ENCODE data around the gene ZMAT5.

ZMAT5 gene

DNA sequence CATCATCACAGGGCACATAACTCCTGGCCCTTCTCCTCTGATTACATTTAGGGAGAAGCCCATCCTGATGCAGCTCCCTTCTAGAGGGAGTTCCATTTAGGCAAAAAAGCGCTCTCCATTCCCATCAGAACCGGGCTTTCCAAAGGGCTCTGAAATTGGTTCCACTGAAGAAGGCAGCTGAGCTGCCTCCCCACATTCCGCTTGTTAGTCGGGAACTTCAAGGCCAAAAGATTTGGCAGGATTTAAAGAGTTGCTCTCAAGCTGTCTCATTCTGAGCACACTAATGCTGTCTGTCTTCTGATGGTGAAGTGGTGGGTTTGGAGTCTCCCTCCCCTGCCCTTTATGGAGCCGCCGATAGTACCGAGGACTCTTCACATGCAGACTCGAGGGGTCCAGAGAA, 73.6 kb downstream of the ZMAT5 start:
- no peak for TF ChIP-seq ZNF626 (tag by site-specific recombination; IDR thresholded peaks at IDR 0.05)
- TF ChIP-seq ZNF544 (tag by site-specific recombination; IDR thresholded peaks at IDR 0.05) = no peak
- TF ChIP-seq ZNF521 (tag by site-specific recombination; IDR thresholded peaks at IDR 0.05) = no peak
- TF ChIP-seq ZNF776 (tag by site-specific recombination; IDR thresholded peaks at IDR 0.05; ENCODE audit: borderline replicate concordance) = no peak
- no peak for TF ChIP-seq ZNF843 (tag by site-specific recombination; IDR thresholded peaks at IDR 0.05)
- no peak for TF ChIP-seq ZNF2 (tag by site-specific recombination; IDR thresholded peaks at IDR 0.05)
- TF ChIP-seq ZNF280C (tag by site-specific recombination; IDR thresholded peaks at IDR 0.05) = no peak
- TF ChIP-seq GLI4 (tag by site-specific recombination; IDR thresholded peaks at IDR 0.05) = no peak
- TF ChIP-seq BCL11B (tag by site-specific recombination; IDR thresholded peaks at IDR 0.05; ENCODE audit: low read depth) = no peak
- no peak for TF ChIP-seq YY2 (tag by site-specific recombination; IDR thresholded peaks at IDR 0.05)
- no peak for TF ChIP-seq ZNF600 (tag by site-specific recombination; IDR thresholded peaks at IDR 0.05)
- TF ChIP-seq ZNF121 (tag by site-specific recombination; IDR thresholded peaks at IDR 0.05) = no peak
- ChIA-PET CTCF (interaction anchor here (0.7 to 2.4 kb wide), 3 partner anchors 67 to 395 kb away, joined by 3 to 9 read pairs (median 7); no protein-coding TSS in a partner anchor), POLR2A (no interaction called here)
- no peaks in the 10 kb centered on the region for H3K9me3 ChIP-seq (ENCODE audit: control insufficient read depth, insufficient read depth, low read depth, low read length)
- H3K27ac ChIP-seq (ENCODE audit: extremely low read depth, low read depth, low read length) = no peak overlapping the region
- peaks cover 0 to 63% of the 10 kb centered on the region in 2 experiments; a peak in 2 of 3 replicates for H3K36me3 ChIP-seq (ENCODE audit: control insufficient read depth in 2 of 2, insufficient read depth in 1 of 2, low read length in 2 of 2)
- H3K4me3 ChIP-seq (ENCODE audit: low read depth, low read length) = no peak overlapping the region
- H3K4me1 ChIP-seq (ENCODE audit: control insufficient read depth, insufficient read depth, low read length) = peaks cover 4% of the 10 kb centered on the region; the same call in 1 of the 2 replicates

DNA sequence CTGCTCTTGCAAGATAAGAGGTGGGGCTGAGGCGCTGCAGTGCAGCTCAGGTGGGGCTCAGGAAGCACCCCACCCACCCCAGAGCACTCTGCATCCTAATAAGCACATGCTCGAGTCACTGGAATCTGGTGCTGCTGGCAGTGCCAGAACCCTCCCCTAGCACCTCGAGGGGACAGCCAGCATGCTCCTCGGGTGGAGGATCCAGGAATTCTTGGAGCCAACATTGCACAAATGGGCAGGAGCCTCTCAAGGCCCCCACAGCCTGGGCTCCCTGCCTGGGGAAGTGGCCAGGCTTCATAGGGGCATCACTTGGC, 74.5 kb downstream of the ZMAT5 start:
- POLR2A ChIA-PET = no interaction called here
- no peak overlapping the region for H3K4me3 ChIP-seq (ENCODE audit: low read depth, low read length)
- TF ChIP-seq ZNF791 (tag by site-specific recombination; IDR thresholded peaks at IDR 0.05) = no peak
- TF ChIP-seq ZFP3 (tag by site-specific recombination; IDR thresholded peaks at IDR 0.05; ENCODE audit: low read depth) = no peak
- no peak for TF ChIP-seq ZNF416 (tag by site-specific recombination; IDR thresholded peaks at IDR 0.05)
- no peak for TF ChIP-seq ZNF184 (tag by site-specific recombination; IDR thresholded peaks at IDR 0.05)
- no peak for TF ChIP-seq RBAK (tag by site-specific recombination; IDR thresholded peaks at IDR 0.05)
- no peak for TF ChIP-seq ZNF785 (tag by site-specific recombination; IDR thresholded peaks at IDR 0.05)
- TF ChIP-seq ZNF707 (tag by site-specific recombination; IDR thresholded peaks at IDR 0.05) = no peak
- TF ChIP-seq, protein P1, sequence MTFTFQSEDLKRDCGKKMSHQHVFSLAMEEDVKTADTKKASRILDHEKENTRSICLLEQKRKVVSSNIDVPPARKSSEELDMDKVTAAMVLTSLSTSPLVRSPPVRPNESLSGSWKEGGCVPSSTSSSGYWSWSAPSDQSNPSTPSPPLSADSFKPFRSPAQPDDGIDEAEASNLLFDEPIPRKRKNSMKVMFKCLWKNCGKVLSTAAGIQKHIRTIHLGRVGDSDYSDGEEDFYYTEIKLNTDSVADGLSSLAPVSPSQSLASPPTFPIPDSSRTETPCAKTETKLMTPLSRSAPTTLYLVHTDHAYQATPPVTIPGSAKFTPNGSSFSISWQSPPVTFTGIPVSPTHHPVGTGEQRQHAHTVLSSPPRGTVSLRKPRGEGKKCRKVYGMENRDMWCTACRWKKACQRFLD (tag by site-specific recombination; IDR thresholded peaks at IDR 0.05) = no peak
- TF ChIP-seq ZNF530 (tag by site-specific recombination; IDR thresholded peaks at IDR 0.05; ENCODE audit: low read depth) = no peak
- CTCF ChIA-PET = interaction anchor here (2.4 kb wide), 1 partner anchor 66 kb away, joined by 9 read pairs; no protein-coding TSS in a partner anchor
- H3K9me3 ChIP-seq (ENCODE audit: control insufficient read depth, insufficient read depth, low read depth, low read length) = no peaks in the 10 kb centered on the region
- H3K36me3 ChIP-seq (ENCODE audit: control insufficient read depth in 2 of 2, insufficient read depth in 1 of 2, low read length in 2 of 2) = peaks cover 0 to 69% of the 10 kb centered on the region in 2 experiments; a peak in 2 of 3 replicates
- H3K27ac ChIP-seq (ENCODE audit: extremely low read depth, low read depth, low read length) = no peak overlapping the region
- peaks cover 4% of the 10 kb centered on the region; the same call in 1 of the 2 replicates for H3K4me1 ChIP-seq (ENCODE audit: control insufficient read depth, insufficient read depth, low read length)

All from HEK293 (cell line).